Endothelial cell of umbilical vein (primary cell): ENCODE measurements around the gene DIS3L2. TPM values are rescaled to one million over a fixed set of nuclear protein-coding genes. Genes with fewer than 3 reads are reported as not detected.
A peak's percentile ranks its signal among the peaks of the same experiment; 100 is the strongest.

Source experiments
- BruUV-seq: library from RNA; stranded (reverse); fragments of 400-500 nt; replicated peaks from 2 replicates; lab custom pipeline; 2021; lab: Mats Ljungman, UMichigan
- CTCF ChIA-PET: fragments of 300-600, 350-600 bp; sonication (Branson Sonifier 250); formaldehyde crosslinking; loops from one replicate; lab custom pipeline; 2021; ENCODE audit warnings: antibody characterized with exemption, inconsistent platforms; lab: Charles Lee
- POLR2A ChIA-PET: fragments of 300-600, 350-600 bp; sonication (Branson Sonifier 250); formaldehyde crosslinking; loops from one replicate; lab custom pipeline; 2021; ENCODE audit warnings: antibody characterized with exemption, inconsistent platforms; lab: Charles Lee
- DNase-seq: peaks from one replicate; pipeline ENCODE4 v3.0.0-alpha.2; 2011; ENCODE audit warnings: low read depth, low spot score
- FAIRE-seq: peaks from 2 replicates; lab custom pipeline; 2011; peaks lifted over from hg19 to GRCh38; lab: Jason Lieb, UNC
- H2AFZ ChIP-seq: 2 replicates; pipeline ENCODE4 v1.6.0; 2012; ENCODE audit warnings: low read depth, low read length, control low read depth, inconsistent platforms
- H3K27ac ChIP-seq: 2 replicates; pipeline ENCODE4 v1.5.1; 2011; ENCODE audit warnings: low read depth, mild to moderate bottlenecking, control low read depth, low read length, moderate library complexity; ENCODE audit not compliant: insufficient read depth
- H3K27me3 ChIP-seq, 2 experiments: 2 replicates each; pipeline versions ENCODE4 v1.6.0 to v1.6.1; 2011; ENCODE audit warnings: low read length in 2 of 2, mixed read lengths in 1 of 2; ENCODE audit not compliant: control insufficient read depth in 2 of 2, insufficient read depth in 2 of 2
- H3K36me3 ChIP-seq, 2 experiments: 2 replicates in 1 of 2; 3 replicates in 1 of 2; pipeline ENCODE4 v1.5.1; 2011; ENCODE audit warnings: low read length in 2 of 2, mild to moderate bottlenecking in 1 of 2, moderate library complexity in 1 of 2; ENCODE audit not compliant: control insufficient read depth in 2 of 2, insufficient read depth in 2 of 2; ENCODE audit errors: extremely low read depth in 1 of 2
- H3K4me1 ChIP-seq: 3 replicates; pipeline ENCODE4 v1.5.1; 2011; ENCODE audit warnings: mild to moderate bottlenecking, low read length; ENCODE audit not compliant: control insufficient read depth, insufficient read depth; ENCODE audit errors: extremely low read depth
- H3K4me2 ChIP-seq: 2 replicates; pipeline ENCODE4 v1.6.1; 2011; ENCODE audit warnings: low read length, control low read depth, mixed read lengths; ENCODE audit not compliant: insufficient read depth
- H3K4me3 ChIP-seq, 3 experiments: fragments of 200-600 bp in 1 of 3; sonication (generic), shearing (Covaris generic) in 1 of 3; replicated peaks in 1 of 3; 2 replicates each; pipeline ENCODE4 v1.5.1; 2011 to 2016; ENCODE audit warnings: control low read depth in 3 of 3, low read length in 3 of 3, mild to moderate bottlenecking in 2 of 3, inconsistent platforms in 1 of 3, low read depth in 1 of 3, moderate library complexity in 1 of 3; ENCODE audit not compliant: insufficient read depth in 1 of 3
- H3K79me2 ChIP-seq: 2 replicates; pipeline ENCODE4 v1.6.0; 2012; ENCODE audit warnings: low read length, inconsistent platforms; ENCODE audit not compliant: control insufficient read depth, insufficient read depth
- H3K9ac ChIP-seq: replicated peaks from 2 replicates; pipeline ENCODE3; 2011; ENCODE audit warnings: low read length, control low read depth; ENCODE audit not compliant: insufficient read depth; ENCODE audit errors: extremely low read depth
- H3K9me1 ChIP-seq: replicated peaks from 3 replicates; pipeline ENCODE4 v1.6.0; 2011; ENCODE audit warnings: mild to moderate bottlenecking, low read length; ENCODE audit not compliant: control insufficient read depth, insufficient read depth; ENCODE audit errors: extremely low read depth
- H3K9me3 ChIP-seq: replicated peaks from 2 replicates; pipeline ENCODE4 v1.5.1; 2012; ENCODE audit warnings: low read length, inconsistent platforms; ENCODE audit not compliant: control insufficient read depth, insufficient read depth
- H4K20me1 ChIP-seq: replicated peaks from 2 replicates; pipeline ENCODE3; 2011; ENCODE audit warnings: mild to moderate bottlenecking, low read length; ENCODE audit not compliant: control insufficient read depth, insufficient read depth; ENCODE audit errors: extremely low read depth
- EZH2 ChIP-seq: IDR thresholded peaks from 2 replicates; pipeline ENCODE4 v1.6.1; 2012; ENCODE audit warnings: borderline replicate concordance, low read depth, mild to moderate bottlenecking, moderate library complexity, low read length, inconsistent platforms; ENCODE audit not compliant: severe bottlenecking
- FOS ChIP-seq: IDR thresholded peaks from 2 replicates; pipeline ENCODE4 v1.6.1; 2011; ENCODE audit warnings: mild to moderate bottlenecking, low read length, moderate library complexity, borderline replicate concordance; ENCODE audit not compliant: insufficient read depth
- GATA2 ChIP-seq: IDR thresholded peaks from 2 replicates; pipeline ENCODE4 v1.7.0; 2011; ENCODE audit warnings: low read depth, mild to moderate bottlenecking, moderate library complexity, mixed read lengths, low read length; ENCODE audit not compliant: insufficient read length, insufficient read depth
- MAX ChIP-seq: IDR thresholded peaks from 2 replicates; pipeline ENCODE4 v1.6.1; 2011; ENCODE audit not compliant: insufficient read depth, insufficient read length
- POLR2A ChIP-seq: IDR thresholded peaks from 2 replicates; pipeline ENCODE4 v1.6.1; 2012; ENCODE audit warnings: low read depth, mild to moderate bottlenecking, control low read depth, low read length
- POLR2AphosphoS5 ChIP-seq: IDR thresholded peaks from 2 replicates; pipeline ENCODE4 v1.6.1; 2012; ENCODE audit warnings: low read depth, mild to moderate bottlenecking, control low read depth, low read length, moderate library complexity; ENCODE audit not compliant: insufficient read depth
- dilution Hi-C: fragments of 300-500 bp; cut with MboI; formaldehyde crosslinking; loops from one replicate; pipeline ENCODE4 v1.15.0; 2019; ENCODE audit warnings: low sequenced_read_pairs; ENCODE audit not compliant: extremely low pct_ligation_motif_present
- intact Hi-C: fragments of 100-400 bp; cut with micrococcal nuclease; formaldehyde crosslinking; loops from one replicate; pipeline ENCODE4 v1.10.0; 2022
- polyA plus RNA-seq, 4 experiments: library from polyadenylated mRNA; depleted of rRNA in 3 of 4; stranded (reverse) in 3 of 4; unstranded in 1 of 4; fragments of >200 nt; gene quantifications; 2 replicates each; pipeline versions ENCODE4 v1.2.1 to v1.2.3, GENCODE V29; 2011 to 2012; ENCODE audit warnings: missing spikeins in 1 of 4
- total RNA-seq: library from RNA; stranded (reverse); gene quantifications from 2 replicates; pipeline ENCODE4 v1.2.3, GENCODE V29; 2021

Gene DIS3L2
- total and polyA plus RNA-seq, 2 donors (not counting 3 experiments of a cell fraction or from before 2014, with no cell fraction given): 14.6 to 31.2 TPM

GRCh38 chr2:232316461-232317330, 355.2 kb downstream of the DIS3L2 start:
- intact Hi-C loops: loop anchor here (1.0 to 2.0 kb wide), 2 partner anchors 15 to 180 kb away; no protein-coding TSS in a partner anchor
- Histone ChIP-seq H3K9me3 (no peaks in the 10 kb centered on the region), H3K36me3 (no peaks in the 10 kb centered on the region), H3K4me3 (no peak overlapping the region), H3K9me1 (no peaks in the 10 kb centered on the region), H3K4me2 (peak overlapping the region; percentile 14), H3K79me2 (no peaks in the 10 kb centered on the region), H3K27me3 (no peaks in the 10 kb centered on the region), H2AFZ (peak overlapping the region; percentile 32), H3K9ac (peak overlapping the region; percentile 60), H4K20me1 (no peaks in the 10 kb centered on the region), H3K4me1 (peaks cover 35% of the 10 kb centered on the region), H3K27ac (peak overlapping the region; percentile 83)
- DNase-seq (peak; percentile 75), FAIRE-seq (peak; percentile 90)
- CTCF ChIA-PET: interaction anchor here (1.0 to 4.8 kb wide), 6 partner anchors 10 to 415 kb away, joined by 3 to 49 read pairs (median 14); no protein-coding TSS in a partner anchor
- dilution Hi-C loops: no loop called here
- no TSS peak for BruUV-seq
- TF ChIP-seq POLR2AphosphoS5 (peak; percentile 39), GATA2 (peak; percentile 86), POLR2A (peak; percentile 51), MAX (no peak), EZH2 (no peak), FOS (peak; percentile 15)
- POLR2A ChIA-PET: interaction anchor here (1.3 kb wide), 1 partner anchor 9 kb away, joined by 3 read pairs; no protein-coding TSS in a partner anchor
